HepG2 (cell line): ENCODE results near the gene GTF2F1. TPM values are rescaled to one million over a fixed set of nuclear protein-coding genes. Genes with fewer than 3 reads are reported as not detected.

Experiments
- FOXK2 ChIP-seq: fragments of 450-650 bp; IDR thresholded peaks from 2 replicates; pipeline ENCODE4 v1.6.1; 2016
- HDAC1 ChIP-seq: sonication (generic); formaldehyde crosslinking; IDR thresholded peaks from 2 replicates; pipeline ENCODE4 v1.5.1; 2020; ENCODE audit warnings: mild to moderate bottlenecking, missing genetic modification reagents
- IKZF4 ChIP-seq: sonication (generic); formaldehyde crosslinking; IDR thresholded peaks from 2 replicates; pipeline ENCODE4 v1.5.1; 2020; ENCODE audit warnings: borderline replicate concordance, mild to moderate bottlenecking, low read depth, missing genetic modification reagents; ENCODE audit errors: not compliant biosample characterization
- MAZ ChIP-seq, 2 experiments: sonication (generic) in 1 of 2; formaldehyde crosslinking in 1 of 2; IDR thresholded peaks; 2 replicates each; pipeline versions ENCODE4 v1.5.0 to v1.6.1; 2012 to 2020; ENCODE audit warnings: low read depth in 2 of 2, mild to moderate bottlenecking in 2 of 2, borderline replicate concordance in 1 of 2, improper control_type of control experiment in 1 of 2, low read length in 1 of 2, missing genetic modification reagents in 1 of 2, moderate library complexity in 1 of 2
- PHF20 ChIP-seq: sonication (generic); formaldehyde crosslinking; IDR thresholded peaks from 2 replicates; pipeline ENCODE4 v1.5.0; 2020; ENCODE audit warnings: mild to moderate bottlenecking, missing genetic modification reagents
- SALL2 ChIP-seq: sonication (generic); formaldehyde crosslinking; IDR thresholded peaks from 2 replicates; pipeline ENCODE4 v1.8.1; 2023; ENCODE audit warnings: mild to moderate bottlenecking, missing genetic modification reagents, inconsistent platforms
- TMF1 ChIP-seq: sonication (generic); formaldehyde crosslinking; IDR thresholded peaks from 2 replicates; pipeline ENCODE4 v1.8.1; 2022; ENCODE audit warnings: low read depth, missing genetic modification reagents
- XRCC5 ChIP-seq: fragments of 200-400 bp; formaldehyde crosslinking; optimal IDR thresholded peaks from 2 replicates; pipeline ENCODE3; 2017; ENCODE audit warnings: mild to moderate bottlenecking, low read length
- ZMAT3 ChIP-seq: sonication (generic); formaldehyde crosslinking; conservative IDR thresholded peaks from 2 replicates; pipeline ENCODE4 v1.7.0; 2021; ENCODE audit warnings: missing genetic modification reagents
- ZNF430 ChIP-seq: sonication (generic); formaldehyde crosslinking; IDR thresholded peaks from 2 replicates; pipeline ENCODE4 v1.9.0; 2021; ENCODE audit warnings: mild to moderate bottlenecking, missing genetic modification reagents
- ZNF543 ChIP-seq: sonication (generic); formaldehyde crosslinking; IDR thresholded peaks from 2 replicates; pipeline ENCODE4 v1.4.0; 2020; ENCODE audit warnings: mild to moderate bottlenecking, missing genetic modification reagents
- ZNF777 ChIP-seq: sonication (generic); formaldehyde crosslinking; IDR thresholded peaks from 2 replicates; pipeline ENCODE4 v1.4.0; 2020; ENCODE audit warnings: missing genetic modification reagents
- ZSCAN29 ChIP-seq: sonication (generic); formaldehyde crosslinking; conservative IDR thresholded peaks from 2 replicates; pipeline ENCODE4 v1.4.0; 2020; ENCODE audit warnings: mild to moderate bottlenecking, missing genetic modification reagents
- polyA plus RNA-seq, 8 experiments: library from polyadenylated mRNA; depleted of rRNA in 3 of 8; stranded (reverse) in 7 of 8; unstranded in 1 of 8; fragments of >200 nt; fragmentation: Illumina TruSeq in 4 of 8; extraction: Trizol in 4 of 8; gene quantifications; 2 replicates each; pipeline versions ENCODE4 v1.2.1 to v1.2.3, GENCODE V29; 2011 to 2016; ENCODE audit warnings: low read depth in 4 of 8, missing spikeins in 1 of 8, mixed read lengths in 1 of 8; ENCODE audit not compliant: insufficient read depth in 1 of 8
- total RNA-seq, 5 experiments: library from RNA; depleted of rRNA; stranded (reverse); fragments of >200 nt; fragmentation: Illumina TruSeq; extraction: Trizol; gene quantifications; 2 replicates each; pipeline ENCODE4 v1.2.3, GENCODE V29; 2016; ENCODE audit warnings: low read depth in 1 of 5
- TF ChIP-seq, protein P1 (sequence below): sonication (generic); formaldehyde crosslinking; IDR thresholded peaks from 2 replicates; pipeline ENCODE4 v1.5.0; 2020; ENCODE audit warnings: mild to moderate bottlenecking, missing genetic modification reagents, borderline replicate concordance
- TF ChIP-seq, protein P2 (sequence below): sonication (generic); formaldehyde crosslinking; IDR thresholded peaks from 2 replicates; pipeline ENCODE4 v1.8.1; 2022; ENCODE audit warnings: mild to moderate bottlenecking, missing genetic modification reagents
- TF ChIP-seq, protein P3 (sequence below): sonication (generic); formaldehyde crosslinking; IDR thresholded peaks from 2 replicates; pipeline ENCODE4 v1.4.0; 2020; ENCODE audit warnings: missing genetic modification reagents, mild to moderate bottlenecking, borderline replicate concordance

GTF2F1 gene
- total and polyA plus RNA-seq, 2 of the 13 experiments (the other 11 are each of a cell fraction or from before 2014, with no cell fraction given), result 27.8 to 34.1 TPM

DNA sequence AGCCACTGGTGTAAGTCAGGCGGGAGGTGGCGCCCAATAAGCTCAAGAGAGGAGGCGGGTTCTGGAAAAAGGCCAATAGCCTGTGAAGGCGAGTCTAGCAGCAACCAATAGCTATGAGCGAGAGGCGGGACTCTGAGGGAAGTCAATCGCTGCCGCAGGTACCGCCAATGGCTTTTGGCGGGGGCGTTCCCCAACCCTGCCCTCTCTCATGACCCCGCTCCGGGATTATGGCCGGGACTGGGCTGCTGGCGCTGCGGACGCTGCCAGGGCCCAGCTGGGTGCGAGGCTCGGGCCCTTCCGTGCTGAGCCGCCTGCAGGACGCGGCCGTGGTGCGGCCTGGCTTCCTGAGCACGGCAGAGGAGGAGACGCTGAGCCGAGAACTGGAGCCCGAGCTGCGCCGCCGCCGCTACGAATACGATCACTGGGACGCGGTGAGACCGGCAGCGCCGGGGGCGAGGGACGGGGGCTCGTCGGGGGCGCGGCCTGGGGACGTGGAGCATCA is 20.3 kb downstream of the GTF2F1 start, which contains the start of gene ALKBH7 (continued):
- TF ChIP-seq, protein P1, sequence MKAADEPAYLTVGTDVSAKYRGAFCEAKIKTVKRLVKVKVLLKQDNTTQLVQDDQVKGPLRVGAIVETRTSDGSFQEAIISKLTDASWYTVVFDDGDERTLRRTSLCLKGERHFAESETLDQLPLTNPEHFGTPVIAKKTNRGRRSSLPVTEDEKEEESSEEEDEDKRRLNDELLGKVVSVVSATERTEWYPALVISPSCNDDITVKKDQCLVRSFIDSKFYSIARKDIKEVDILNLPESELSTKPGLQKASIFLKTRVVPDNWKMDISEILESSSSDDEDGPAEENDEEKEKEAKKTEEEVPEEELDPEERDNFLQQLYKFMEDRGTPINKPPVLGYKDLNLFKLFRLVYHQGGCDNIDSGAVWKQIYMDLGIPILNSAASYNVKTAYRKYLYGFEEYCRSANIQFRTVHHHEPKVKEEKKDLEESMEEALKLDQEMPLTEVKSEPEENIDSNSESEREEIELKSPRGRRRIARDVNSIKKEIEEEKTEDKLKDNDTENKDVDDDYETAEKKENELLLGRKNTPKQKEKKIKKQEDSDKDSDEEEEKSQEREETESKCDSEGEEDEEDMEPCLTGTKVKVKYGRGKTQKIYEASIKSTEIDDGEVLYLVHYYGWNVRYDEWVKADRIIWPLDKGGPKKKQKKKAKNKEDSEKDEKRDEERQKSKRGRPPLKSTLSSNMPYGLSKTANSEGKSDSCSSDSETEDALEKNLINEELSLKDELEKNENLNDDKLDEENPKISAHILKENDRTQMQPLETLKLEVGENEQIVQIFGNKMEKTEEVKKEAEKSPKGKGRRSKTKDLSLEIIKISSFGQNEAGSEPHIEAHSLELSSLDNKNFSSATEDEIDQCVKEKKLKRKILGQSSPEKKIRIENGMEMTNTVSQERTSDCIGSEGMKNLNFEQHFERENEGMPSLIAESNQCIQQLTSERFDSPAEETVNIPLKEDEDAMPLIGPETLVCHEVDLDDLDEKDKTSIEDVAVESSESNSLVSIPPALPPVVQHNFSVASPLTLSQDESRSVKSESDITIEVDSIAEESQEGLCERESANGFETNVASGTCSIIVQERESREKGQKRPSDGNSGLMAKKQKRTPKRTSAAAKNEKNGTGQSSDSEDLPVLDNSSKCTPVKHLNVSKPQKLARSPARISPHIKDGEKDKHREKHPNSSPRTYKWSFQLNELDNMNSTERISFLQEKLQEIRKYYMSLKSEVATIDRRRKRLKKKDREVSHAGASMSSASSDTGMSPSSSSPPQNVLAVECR, result peak; percentile 87
- peak; percentile 52; the same call in 1 of the 2 replicates for TF ChIP-seq ZNF543
- no peak for TF ChIP-seq MAZ (IDR thresholded peaks at IDR 0.05; ENCODE audit: borderline replicate concordance, low read depth, low read length)
- TF ChIP-seq MAZ (CRISPR knock-in tag; IDR thresholded peaks at IDR 0.05; ENCODE audit: low read depth), result 0 out of 2 replicates have a peak, but pooled peaks have one; percentile 65
- peak; percentile 72 for TF ChIP-seq IKZF4
- peak; percentile 59 for TF ChIP-seq XRCC5
- TF ChIP-seq, protein P2, sequence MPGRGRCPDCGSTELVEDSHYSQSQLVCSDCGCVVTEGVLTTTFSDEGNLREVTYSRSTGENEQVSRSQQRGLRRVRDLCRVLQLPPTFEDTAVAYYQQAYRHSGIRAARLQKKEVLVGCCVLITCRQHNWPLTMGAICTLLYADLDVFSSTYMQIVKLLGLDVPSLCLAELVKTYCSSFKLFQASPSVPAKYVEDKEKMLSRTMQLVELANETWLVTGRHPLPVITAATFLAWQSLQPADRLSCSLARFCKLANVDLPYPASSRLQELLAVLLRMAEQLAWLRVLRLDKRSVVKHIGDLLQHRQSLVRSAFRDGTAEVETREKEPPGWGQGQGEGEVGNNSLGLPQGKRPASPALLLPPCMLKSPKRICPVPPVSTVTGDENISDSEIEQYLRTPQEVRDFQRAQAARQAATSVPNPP (CRISPR knock-in tag), result 0 out of 2 replicates have a peak, but pooled peaks have one; percentile 48
- 0 out of 2 replicates have a peak, but pooled peaks have one; percentile 28 for TF ChIP-seq ZSCAN29
- no peak for TF ChIP-seq ZMAT3 (CRISPR knock-in tag)
- no peak for TF ChIP-seq FOXK2
- TF ChIP-seq PHF20 (CRISPR knock-in tag), result 0 out of 2 replicates have a peak, but pooled peaks have one; percentile 32
- TF ChIP-seq HDAC1 (CRISPR knock-in tag), result peak; percentile 80
- TF ChIP-seq TMF1 (CRISPR knock-in tag), result 0 out of 2 replicates have a peak, but pooled peaks have one; percentile 75
- TF ChIP-seq, protein P3, sequence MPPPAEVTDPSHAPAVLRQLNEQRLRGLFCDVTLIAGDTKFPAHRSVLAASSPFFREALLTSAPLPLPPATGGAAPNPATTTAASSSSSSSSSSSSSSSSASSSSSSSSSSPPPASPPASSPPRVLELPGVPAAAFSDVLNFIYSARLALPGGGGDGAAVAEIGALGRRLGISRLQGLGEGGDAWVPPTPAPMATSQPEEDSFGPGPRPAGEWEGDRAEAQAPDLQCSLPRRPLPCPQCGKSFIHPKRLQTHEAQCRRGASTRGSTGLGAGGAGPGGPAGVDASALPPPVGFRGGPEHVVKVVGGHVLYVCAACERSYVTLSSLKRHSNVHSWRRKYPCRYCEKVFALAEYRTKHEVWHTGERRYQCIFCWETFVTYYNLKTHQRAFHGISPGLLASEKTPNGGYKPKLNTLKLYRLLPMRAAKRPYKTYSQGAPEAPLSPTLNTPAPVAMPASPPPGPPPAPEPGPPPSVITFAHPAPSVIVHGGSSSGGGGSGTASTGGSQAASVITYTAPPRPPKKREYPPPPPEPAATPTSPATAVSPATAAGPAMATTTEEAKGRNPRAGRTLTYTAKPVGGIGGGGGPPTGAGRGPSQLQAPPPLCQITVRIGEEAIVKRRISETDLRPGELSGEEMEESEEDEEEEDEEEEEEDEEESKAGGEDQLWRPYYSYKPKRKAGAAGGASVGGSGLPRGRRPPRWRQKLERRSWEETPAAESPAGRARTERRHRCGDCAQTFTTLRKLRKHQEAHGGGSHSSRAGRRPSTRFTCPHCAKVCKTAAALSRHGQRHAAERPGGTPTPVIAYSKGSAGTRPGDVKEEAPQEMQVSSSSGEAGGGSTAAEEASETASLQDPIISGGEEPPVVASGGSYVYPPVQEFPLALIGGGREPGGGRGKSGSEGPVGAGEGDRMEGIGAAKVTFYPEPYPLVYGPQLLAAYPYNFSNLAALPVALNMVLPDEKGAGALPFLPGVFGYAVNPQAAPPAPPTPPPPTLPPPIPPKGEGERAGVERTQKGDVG (CRISPR knock-in tag), result 0 out of 2 replicates have a peak, but pooled peaks have one; percentile 45
- TF ChIP-seq SALL2, result peak; percentile 64; the same call in 1 of the 2 replicates
- TF ChIP-seq ZNF430 (CRISPR knock-in tag), result peak; percentile 77; the same call in 1 of the 2 replicates
- 0 out of 2 replicates have a peak, but pooled peaks have one; percentile 34 for TF ChIP-seq ZNF777 (CRISPR knock-in tag)
